Activated CD4-positive, alpha-beta T cell treated with anti-CD3 and anti-CD28 coated beads for 48 hours (primary cell): ENCODE measurements around the gene EXOC6B.

Experiments used
- DNase-seq: peaks from one replicate; pipeline ENCODE4 v3.0.0-alpha.2; 2020

The EXOC6B gene

GRCh38 chr2:72254831-72255451 is 570.9 kb downstream of the EXOC6B start:
- DNase-seq, result no peak

GRCh38 chr2:72238311-72238710 is 587.5 kb downstream of the EXOC6B start:
- no peak for DNase-seq

- no peak for DNase-seq
Measured at GRCh38 chr2:72237549-72237948, 588.3 kb downstream of the EXOC6B start.

- DNase-seq, result no peak
Measured at GRCh38 chr2:72236445-72237067, 589.3 kb downstream of the EXOC6B start.

GRCh38 chr2:72235497-72236415 is 590.1 kb downstream of the EXOC6B start:
- no peak for DNase-seq

- no peak for DNase-seq
Measured at GRCh38 chr2:72233211-72233610, 592.6 kb downstream of the EXOC6B start.

GRCh38 chr2:72222829-72223564 is 602.8 kb downstream of the EXOC6B start:
- DNase-seq, result no peak

- no peak for DNase-seq
Measured at GRCh38 chr2:72220170-72220569, 605.7 kb downstream of the EXOC6B start.

- DNase-seq, result no peak
Measured at GRCh38 chr2:72214429-72215143, 611.2 kb downstream of the EXOC6B start.

- DNase-seq, result no peak
Measured at GRCh38 chr2:72212486-72212855, 613.4 kb downstream of the EXOC6B start.

GRCh38 chr2:72211777-72212485 is 613.9 kb downstream of the EXOC6B start:
- no peak for DNase-seq

- DNase-seq, result no peak
Measured at GRCh38 chr2:72211350-72211749, 614.5 kb downstream of the EXOC6B start.

GRCh38 chr2:72210470-72210869 is 615.4 kb downstream of the EXOC6B start:
- no peak for DNase-seq

- DNase-seq, result no peak
Measured at GRCh38 chr2:72208225-72208624, 617.6 kb downstream of the EXOC6B start.

- DNase-seq, result no peak
Measured at GRCh38 chr2:72207334-72207733, 618.5 kb downstream of the EXOC6B start.

- no peak for DNase-seq
Measured at GRCh38 chr2:72205504-72205881, 620.3 kb downstream of the EXOC6B start.

GRCh38 chr2:72204786-72205503 is 620.9 kb downstream of the EXOC6B start:
- no peak for DNase-seq

GRCh38 chr2:72204156-72204785 is 621.6 kb downstream of the EXOC6B start:
- DNase-seq, result no peak

GRCh38 chr2:72198532-72199241 is 627.1 kb downstream of the EXOC6B start:
- DNase-seq, result no peak

- DNase-seq, result no peak
Measured at GRCh38 chr2:72193723-72194122, 632.1 kb downstream of the EXOC6B start.
